SW 1271 (cell line): Measurements from ENCODE around the gene KCTD2.

Source experiments
- DNase-seq, 2 experiments: peaks; one replicate each; lab custom pipeline; 2025; lab: John Stamatoyannopoulos, UW

The KCTD2 gene

DNA sequence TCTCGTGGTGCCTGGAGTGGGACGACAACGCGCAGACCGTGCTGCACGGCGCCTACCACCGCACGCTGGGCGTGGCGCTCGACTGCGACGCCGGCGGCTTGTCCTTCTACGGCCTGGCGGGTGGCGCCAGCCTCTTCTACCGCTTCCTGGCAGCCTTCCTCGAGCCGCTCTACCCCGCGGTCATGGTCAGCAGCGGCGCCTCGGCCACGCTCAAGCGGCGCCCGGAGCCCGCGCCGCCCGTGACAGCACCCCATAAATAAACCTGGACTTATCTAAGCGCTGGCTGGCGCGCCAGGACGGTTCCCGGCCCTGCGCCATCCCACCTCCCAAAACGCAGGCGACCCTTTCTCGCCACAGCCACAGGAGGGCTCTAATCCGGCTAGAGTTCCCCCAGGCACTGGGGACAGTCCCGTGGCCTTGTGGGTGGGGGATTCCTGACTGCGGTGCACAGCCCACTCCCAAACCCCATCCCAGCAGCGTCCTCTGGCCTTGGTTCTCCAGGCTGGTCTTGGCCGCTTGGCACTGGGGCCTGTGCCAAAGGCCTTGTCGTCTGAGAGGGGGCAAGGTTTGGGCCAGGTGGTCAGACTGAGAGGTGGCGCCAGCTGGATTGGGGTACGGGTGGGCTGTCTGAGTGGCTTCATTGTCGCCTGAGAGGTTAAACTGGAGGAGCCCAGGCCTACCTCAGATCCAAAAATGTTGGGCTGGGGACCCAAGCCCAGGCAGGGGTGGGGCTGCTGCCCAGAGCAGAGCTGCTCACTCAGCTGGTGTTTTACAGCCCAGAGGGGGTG lies 30.7 kb downstream of the KCTD2 start:
- DNase-seq = no peak

DNA sequence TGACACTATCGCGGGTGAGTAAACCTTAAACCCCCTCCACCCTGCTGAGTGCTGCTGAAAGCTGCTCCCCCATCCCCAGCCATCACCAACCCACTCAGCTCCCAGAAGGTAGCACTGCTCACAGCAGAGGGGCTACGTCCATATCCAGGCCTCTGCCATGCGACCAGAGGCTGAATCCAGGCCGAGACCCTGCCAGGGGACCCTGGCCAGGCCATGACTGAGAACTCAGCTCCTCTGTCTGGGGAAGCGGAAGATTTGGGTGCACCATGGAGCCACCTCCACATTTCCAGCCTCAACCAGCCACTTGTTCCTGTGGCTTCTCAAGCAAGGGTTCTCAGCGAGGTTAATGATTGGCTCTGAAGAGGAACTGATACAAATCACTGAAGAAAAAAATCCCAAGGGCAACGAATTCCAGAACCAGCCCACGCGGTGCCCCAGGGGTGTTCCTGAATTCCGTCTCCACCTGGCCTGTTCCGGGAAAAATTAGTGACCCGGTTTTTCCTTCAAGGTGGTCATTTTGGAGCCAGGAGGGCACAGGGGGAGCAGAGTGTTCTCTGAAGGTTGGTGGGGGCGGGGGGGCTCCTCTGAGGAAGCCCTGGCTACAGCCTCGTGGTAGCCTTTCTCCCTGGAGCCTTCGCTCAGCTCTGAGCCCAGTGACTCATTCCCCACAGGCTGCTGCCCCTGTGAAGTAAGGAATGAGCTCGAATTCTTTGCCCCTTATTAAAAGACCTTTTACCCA lies 31.4 kb downstream of the KCTD2 start:
- no peak for DNase-seq

DNA sequence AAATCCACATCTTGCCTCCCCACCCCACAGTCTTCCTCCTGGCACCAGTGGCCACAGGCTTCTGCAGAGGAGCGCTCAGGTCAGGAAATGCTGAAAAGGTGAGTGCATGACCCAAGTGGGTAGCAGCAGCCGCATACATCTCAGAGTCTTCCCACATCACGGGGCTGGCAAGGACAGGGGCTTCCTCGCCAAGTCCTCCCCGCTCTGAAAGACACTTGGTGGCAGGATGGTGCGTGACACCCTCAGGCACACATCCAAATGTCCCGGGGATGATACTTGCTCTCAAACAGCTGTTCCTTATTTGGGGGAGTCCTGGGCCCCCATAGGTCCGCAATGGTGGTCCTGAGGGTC lies 32.0 kb downstream of the KCTD2 start:
- no peak for DNase-seq

DNA sequence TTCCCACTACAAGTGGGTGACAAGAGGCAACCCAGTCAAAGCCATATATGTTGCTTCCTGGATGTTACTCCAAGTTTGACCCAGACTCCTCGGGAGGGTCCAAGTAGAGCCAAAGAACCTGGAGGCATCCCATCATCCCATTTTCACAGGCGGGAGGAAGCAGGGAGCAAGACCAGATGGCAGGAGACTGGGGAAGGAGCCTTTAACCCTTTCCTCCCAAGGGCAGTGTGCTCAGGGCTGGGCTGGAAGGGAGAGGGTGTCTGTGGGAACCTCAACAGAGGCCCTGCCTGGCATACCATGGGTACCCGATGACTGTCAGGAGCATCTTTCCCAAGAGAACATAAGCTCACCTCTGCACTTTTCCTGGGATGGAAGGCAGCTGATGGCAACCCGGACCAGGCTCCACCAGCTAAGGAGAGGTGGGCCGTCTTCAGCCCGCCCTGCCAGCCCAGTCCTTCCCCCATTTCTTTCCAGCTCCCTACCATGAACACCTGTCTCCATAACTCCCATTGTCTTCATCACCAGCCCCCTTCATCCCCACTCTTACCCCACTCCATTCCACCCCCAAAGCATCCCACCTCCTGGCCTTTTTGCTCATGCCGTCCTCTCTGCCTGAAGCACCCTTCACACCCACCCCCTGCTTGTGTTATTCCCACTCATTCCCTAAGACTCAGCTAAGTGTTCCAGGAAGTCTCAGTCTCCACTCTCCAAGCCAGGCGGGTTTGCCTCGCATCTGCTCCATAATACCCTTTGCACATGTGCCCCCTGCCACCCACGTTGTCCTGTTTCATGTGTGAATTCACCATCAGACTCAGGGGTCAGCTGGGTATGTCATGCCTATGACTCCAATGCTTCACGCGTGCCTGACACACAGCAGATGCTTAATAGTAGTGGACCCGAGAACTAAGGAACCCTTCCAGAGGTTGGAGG lies 34.9 kb downstream of the KCTD2 start:
- DNase-seq = no peak

DNA sequence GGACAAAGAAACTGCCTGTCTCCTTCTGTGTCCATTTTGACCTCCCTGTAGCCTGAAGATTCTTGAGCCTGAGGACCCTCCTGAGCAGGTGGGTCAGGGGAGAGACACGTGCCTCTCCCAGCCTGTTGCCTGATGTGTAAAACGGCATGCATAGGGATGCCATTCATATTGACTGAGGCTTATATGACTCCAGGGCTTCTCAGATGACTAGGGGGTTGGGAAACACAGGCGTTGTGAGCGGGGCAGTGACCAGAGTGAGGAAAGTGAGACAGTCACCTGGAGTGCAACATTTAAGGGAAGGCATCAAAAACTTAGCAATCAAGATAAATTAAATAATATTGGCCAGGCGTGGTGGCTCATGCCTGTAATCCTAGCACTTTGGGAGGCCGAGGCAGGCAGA lies 35.7 kb downstream of the KCTD2 start:
- DNase-seq = no peak

DNA sequence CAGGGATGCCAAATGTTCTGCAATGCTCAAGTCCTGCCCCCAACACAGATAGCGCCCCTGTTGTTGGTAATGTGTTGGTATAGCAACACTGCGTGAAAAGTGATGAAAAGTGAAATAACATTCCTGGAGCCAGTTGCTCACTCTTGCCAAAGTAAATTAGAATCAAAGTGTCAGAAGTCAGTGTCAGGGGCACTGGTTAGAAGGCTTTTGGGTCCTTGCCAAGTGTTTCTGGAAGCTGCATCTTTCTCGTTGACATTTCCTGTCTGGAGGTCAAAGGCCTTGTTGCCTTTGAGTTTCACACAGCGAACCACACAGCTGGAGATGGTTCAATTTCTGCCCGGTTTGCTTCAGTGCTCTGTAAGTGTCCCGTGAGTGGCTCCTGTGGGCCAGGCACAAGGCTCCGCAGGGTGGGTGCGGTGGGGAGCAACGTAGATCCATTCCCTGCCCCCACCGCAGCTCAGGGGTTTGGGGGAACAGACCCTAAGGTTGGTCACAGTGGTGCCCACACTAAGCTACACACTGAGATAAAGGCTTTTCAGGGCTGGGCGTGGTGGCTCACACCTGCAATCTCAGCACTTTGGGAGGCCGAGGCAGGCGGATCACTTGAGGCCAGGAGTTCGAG lies 37.1 kb downstream of the KCTD2 start:
- DNase-seq = no peak

DNA sequence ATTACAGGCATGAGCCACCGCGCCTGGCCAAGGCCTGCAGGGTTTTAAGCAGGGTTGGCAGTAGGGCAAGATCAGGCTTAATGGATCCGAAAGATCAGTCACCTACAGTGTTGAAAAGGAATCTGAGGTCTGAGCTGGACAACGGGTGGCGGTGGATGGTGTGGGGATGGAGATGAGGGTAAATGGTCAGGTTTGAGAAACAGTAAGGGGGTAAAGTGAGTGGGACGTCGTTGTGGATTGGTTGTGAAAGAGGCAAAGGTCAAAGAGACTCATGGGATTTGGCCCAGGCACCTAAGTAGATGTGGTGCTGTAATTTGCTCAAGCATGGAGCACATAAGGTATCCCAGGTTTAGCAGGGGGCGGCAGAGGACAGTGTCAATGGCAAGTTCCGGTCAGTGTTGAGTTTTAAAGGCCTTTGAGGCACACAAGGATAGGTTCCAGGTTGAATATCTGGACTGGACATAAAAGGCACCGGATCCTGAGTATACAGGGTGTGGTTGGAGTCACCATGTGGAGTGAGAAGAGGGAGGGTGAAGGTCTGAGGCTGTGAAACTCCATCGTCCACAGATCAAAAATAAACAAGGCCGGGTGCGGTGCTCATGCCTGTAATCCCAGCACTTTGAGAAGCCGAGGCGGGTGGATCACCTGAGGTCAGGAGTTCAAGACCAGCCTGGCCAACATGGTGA lies 39.6 kb downstream of the KCTD2 start:
- DNase-seq = no peak

DNA sequence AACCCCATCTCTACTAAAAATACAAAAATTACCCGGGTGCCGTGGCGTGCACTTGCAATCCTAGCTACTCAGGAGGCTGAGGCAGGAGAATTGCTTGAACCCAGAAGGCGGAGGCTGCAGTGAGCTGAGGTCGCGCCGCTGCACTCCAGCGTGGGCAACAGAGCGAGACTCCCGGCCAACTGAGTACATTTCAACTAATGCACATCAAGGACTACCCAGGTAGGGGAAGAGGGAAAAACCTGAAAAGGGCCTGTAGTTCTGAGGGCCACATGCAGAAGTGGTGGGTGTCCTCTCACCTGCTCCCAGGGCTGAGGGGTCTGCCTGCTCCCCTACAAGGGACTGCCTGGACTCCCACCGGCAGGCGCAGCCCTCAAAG lies 40.1 kb downstream of the KCTD2 start:
- DNase-seq = no peak

DNA sequence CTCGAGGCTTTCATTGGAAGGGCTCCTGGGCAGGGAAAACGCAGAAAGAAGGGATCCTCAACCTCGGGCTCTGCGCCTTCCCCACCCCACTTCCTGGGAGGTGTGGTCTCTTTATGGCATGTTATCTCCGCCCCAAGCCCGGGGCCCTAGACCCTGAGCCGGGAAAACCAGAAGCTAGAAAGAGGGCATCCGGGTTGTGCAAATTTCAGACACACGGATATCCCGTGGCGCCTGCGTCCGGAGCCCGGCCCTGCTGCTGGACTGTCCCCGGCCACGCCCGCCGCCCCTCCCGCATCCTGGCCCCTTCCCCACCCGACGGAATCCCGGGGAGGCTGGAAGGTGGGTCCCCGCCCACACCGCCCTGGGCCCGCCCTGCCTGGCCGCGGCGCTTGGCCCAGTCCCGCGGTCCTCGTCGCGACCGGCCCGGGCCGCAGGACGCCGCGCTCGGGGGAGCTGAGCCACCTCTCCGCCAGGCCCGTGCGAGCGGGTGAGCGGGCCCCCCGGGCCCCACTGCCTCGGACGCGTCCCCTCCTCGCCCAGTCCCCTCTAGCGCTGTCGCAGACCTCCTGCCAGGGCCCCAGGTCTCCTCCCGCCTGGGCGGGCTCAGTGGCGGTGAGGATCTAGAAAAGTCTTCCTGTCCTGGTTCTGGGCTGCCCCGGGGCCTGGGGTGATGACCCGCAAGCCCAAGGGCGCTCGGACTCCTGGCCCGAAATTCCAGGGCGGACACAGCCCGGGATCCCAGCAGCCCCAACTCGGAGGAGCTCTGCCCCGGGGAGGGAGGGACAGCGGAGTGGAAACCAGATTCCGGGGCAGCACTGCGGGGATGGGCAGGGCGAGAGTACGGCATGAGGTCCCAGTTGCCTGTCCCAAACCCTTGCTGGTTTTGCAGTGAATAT lies 40.8 kb downstream of the KCTD2 start, which contains the start of gene SLC16A5:
Gene SLC16A5 (plus strand): TSS at position 397 of the 896 bp plus-strand sequence. CDS start 5,683 bp downstream, outside the sequence.
- DNase-seq = peak; percentile 87 to 89

DNA sequence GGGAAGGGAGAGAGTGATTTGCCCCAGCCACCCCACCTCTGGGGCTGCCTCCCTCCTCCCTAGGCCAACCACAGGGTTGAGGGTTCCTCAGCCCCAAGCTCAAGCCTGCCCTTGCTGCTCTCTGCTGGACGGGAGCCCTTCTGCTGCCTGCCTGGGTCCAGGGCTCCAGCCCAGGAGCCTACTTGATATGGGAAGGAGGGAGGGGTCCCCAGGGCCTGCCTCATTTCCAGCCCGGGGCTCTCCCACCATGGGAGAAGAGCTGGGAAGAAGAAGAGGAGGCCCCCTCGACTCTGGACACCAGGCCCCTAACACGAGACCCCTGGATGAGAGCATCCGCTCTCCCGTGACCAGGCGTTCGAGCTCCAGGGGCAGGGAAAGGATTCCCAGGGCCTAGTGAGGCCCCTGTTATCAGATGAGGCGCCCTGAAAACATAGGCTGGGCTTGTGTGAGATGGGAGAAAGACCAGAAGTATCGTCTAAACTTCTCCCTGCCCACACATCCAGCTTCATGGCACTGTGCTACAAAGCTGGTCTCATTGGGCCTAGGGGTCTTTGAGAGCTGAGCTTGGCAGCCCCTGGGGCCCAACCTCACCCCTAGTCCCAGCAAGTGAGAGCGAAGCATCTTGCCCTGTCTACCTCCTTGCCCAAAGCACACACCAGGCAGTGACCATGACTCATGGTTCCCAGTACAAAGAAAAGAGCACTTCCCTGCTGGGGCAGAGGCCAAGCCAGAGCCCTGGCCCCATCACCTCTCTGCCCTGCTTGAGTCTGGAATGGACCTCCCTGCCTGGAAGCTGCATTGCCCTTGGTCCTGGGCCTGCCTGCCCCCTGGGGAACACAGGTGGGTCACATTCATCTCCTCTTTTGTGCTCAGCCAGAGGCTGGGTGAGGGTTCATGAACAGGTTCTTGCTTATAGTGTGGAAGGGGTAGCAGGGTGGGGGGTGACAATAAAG lies 41.7 kb downstream of the KCTD2 start:
- peak in 1 of 2 experiments; percentile 14 for DNase-seq

DNA sequence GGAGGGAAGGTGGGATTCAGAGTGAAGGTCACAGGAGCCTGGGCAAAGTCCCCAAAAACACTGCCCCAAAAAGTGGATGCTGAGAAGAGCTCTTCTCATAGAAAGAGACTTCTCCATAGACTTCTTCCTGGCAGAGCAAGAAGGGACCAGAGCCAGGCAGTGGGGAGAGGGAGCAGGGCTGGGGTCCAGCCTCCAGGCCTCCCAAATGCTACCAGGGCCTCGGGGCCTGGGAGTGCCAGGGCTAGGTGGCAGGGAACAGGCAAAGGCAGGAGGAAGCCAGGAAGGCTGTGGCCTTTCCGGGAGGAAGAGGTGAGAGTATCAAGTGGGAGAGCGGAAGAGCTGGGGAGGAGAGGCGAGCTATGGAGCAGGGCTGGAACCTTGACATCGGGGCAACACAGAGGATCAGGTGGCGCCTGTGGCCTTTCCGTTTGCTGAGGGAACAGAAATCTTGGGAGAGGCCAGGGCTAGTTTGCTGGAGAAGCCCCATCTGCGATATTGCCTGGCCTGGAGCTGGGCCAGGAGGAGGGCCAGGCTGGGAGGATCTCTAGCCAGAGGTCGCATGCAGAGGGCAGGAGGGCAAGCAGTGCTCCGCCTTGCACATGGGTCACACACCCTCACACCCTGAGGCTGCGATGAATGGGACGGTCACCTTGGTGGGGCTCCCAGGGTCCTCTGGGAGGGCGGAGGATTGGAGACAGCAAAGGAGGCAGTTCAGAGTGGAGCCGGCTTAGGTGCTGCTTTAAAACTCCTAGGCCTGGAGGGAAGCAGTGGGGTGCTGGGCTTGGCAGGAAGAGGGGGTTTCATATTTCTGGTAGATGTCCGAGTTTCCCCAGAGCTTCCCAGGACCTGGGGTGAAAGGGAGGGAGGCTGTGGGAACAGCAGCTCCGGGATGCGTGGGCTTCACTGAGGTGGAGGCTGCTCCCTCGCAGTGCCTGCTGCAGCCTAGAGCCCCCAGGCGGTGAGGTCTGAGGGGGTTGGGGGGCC lies 44.1 kb downstream of the KCTD2 start:
- DNase-seq = no peak

DNA sequence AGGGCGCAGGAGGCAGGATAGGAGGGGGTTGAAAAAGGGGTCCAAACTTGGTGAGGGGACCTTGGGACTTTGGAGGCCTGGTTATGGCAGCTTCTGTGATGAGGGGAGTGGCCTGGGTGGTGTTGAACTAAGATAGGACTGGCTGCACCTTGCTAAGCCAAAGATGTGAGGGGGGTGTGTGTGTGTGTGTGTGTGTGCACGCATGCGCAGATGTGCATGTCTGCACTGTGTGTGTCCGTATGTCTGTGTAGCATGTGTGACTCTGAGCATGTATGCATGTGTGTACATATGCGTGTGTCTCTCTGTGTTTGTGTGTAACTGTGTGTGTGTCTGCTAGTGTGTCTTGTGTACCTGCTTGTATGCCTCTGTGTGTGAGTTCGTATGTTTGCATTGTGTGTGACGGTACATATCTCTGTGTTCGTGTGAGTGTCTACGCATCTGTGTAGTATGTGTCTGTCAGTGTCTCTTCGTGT lies 44.9 kb downstream of the KCTD2 start:
- no peak for DNase-seq

DNA sequence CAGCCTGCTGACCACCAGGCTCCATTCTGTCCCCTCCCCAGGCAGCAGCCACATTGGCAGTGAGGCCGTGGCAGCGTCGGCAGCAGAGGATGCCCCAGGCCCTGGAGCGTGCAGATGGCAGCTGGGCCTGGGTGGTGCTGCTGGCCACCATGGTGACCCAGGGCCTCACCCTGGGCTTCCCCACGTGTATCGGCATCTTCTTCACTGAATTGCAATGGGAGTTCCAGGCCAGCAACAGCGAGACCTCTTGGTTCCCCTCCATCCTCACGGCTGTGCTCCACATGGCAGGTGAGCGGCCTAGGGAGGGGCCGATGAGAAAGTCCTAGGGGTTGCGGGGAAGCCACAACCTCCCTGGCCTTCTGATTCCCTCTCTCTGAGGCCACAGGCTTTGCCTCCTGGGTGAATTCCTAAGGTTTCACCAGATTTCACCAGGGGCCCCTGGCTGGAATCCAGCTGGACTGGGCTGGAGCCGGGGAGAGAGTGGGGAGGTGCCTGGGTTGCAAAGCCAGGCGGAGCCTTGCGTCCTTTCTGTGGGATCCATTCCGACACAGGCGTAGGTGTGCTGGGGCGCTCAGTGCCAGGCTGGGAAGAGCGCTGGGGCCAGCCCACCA lies 46.6 kb downstream of the KCTD2 start:
- no peak for DNase-seq

DNA sequence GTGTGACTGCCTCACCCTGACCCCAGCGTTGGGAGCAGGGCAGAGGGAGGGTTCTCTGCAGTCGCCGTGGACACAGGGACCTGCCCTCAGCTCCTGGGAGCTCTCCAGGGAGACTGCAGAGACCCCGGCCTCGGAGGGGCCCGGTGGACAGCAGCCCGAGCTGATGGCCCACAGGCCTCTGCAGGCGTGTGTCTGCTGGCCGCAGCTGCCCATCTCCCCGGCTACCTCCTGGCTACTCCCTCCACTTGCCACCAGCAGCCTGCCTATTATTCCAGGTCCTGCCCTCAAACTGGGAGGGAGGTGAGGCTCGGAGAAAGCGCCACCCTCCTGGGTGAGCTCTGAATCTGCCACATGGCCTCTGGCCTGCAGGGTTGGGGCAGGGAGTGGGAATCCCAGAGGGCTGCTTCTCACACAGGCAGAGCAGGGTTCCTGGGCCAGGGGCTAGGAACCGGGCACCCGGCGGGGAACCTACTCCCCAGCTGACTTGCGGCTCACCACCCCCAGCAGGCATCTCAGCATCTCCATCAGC lies 47.9 kb downstream of the KCTD2 start:
- DNase-seq = no peak

DNA sequence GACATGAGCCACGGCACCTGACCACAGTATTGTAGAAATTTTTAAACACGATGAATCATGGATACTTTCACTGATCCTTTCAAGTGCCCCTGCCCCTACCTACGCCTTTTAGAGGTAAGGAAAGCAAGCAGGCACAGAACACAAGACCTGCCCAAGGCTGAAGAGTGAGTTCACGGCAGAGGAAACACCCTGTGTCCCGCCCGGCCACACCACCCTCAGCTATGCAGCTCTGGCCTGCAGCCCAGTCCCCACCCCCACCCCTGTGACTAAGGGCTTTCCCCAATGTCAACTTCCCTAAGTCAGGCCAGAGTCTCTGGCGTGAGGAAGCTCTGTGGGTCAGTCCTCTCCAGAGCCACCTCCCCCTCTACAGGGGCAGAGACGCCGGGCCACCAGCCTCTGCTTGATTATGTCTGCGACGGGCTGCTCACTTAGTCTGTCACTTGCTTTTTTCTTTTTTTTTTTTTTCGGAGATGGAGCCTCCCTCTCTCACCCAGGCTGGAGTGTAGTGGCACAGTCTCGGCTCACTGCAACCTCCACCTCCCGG lies 49.1 kb downstream of the KCTD2 start:
- DNase-seq = peak; percentile 58 to 71

DNA sequence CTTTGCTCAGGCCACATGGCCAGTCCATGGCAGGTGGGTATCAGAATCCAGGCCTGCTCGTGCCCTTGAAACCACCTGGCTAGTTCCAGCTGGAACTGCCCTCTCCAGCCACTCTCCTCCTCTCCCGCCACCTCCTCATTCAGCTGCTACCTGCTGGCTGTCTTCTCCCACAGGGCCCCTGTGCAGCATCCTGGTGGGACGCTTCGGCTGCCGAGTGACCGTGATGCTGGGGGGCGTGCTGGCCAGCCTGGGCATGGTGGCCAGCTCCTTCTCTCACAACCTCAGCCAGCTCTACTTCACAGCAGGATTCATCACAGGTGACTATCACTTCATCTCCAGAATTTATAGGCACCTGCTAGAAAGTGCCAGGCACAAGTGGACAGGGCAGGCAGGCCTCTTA lies 50.8 kb downstream of the KCTD2 start:
- no peak for DNase-seq

DNA sequence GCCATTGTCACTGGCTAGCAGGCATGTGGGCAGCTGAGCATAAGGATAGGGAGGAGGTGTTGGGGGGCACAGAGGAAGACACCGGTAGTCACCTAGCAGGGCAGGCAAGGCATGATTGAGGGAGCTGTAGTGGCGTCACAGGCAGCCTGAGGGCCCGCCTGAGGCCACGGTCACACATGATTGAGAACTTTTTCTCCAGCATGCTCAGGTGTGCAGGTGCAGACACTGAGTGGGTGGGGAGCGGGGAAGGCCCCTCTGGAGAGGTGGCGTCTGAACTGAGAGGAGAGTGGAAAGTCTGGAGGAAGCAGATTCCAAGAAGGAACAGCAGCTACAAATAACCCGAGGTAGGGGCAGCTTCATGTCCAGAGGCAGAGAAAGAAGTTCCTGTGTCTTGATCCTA lies 51.8 kb downstream of the KCTD2 start:
- no peak for DNase-seq
